ENCODE data around the gene MAB21L4. TPM values are rescaled to one million over a fixed set of nuclear protein-coding genes. Genes with fewer than 3 reads are reported as not detected.

MAB21L4 gene
- total and polyA plus RNA-seq, 11 donors: 0.10 to 0.75 TPM; not detected in 9

DNA sequence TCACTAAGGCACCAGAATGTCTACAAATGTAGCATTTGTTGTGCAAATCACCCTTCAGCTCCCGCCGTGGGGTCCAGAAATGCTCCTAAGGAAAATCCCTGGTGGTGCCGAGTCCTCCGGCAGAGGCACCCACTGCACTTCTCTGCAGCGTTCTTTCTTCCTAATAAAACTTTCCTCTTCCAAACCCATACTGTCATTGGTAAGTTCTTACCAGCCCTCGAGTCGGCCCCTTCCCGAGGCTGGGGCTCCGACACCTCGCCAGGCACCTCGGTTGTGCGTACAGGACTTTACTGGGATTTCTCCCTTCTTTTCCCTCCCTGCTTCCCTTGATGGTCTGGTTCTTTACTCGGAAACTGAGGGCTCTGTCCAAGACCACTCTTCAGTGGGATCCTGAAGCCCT is 37.6 kb downstream of the MAB21L4 start:
- 83 to 95% (median 90%) methylated on average over 13 of the region's 13 CpGs for WGBS, 4 donors
- H3K36me3 ChIP-seq: no peaks in the 10 kb centered on the region

DNA sequence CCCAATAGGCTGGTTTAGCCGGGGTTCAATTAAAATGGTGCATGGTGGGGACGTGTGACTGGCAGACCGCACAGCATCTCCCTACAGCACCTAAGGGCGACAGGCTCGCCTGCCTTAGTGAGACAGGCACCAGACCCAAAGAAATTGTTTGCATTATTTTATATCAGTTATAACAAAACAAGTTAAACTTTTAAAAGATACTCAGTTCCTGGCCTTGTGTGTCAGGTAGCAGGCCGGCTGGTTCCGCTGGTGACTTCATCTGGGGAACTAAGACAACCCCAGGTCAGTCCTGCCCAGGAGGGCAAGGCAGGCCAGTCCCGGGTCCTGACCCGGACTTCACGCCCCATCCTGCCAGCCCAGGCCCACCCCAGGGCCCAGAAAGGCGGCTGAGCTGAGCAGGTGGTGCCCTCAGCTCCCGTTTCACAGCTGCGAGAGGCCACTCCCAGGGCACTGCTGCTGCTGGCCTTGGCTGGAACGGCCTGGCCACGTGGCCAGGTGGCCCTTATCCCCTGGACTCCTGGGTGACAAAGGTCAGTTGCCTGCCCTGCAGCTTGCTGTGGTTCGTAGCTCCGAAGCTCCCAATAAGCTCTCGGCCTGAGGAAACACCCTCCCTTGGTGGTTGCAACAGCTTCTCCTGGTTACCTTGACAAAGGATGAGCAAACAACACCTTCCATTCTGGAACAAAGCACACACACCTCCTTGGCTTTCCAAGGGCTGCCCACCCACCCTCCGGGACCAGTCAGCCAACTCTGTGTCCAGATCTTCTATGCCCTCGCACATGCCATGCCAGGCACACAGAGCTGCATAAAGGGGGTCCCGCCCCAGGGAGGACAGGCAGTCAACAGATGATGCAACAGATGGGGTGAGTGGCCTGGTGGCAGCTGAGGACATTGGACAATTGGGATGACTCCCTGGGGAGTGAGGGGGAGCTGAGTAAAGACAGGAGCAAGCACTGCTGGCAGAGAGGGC is 38.6 kb downstream of the MAB21L4 start:
- no peak for DNase-seq
- intact Hi-C loops (cut with DNase I): loop anchor here in 5 of 10 donors (5.0 to 10.0 kb wide), 6 partner anchors 127 to 797 kb away; no protein-coding TSS in a partner anchor
- no peaks in the 10 kb centered on the region for H3K36me3 ChIP-seq
- no peak for ATAC-seq
- no peaks in the 10 kb centered on the region for H3K27me3 ChIP-seq
- no peaks in the 10 kb centered on the region for H3K4me1 ChIP-seq
- TF ChIP-seq, protein P1, sequence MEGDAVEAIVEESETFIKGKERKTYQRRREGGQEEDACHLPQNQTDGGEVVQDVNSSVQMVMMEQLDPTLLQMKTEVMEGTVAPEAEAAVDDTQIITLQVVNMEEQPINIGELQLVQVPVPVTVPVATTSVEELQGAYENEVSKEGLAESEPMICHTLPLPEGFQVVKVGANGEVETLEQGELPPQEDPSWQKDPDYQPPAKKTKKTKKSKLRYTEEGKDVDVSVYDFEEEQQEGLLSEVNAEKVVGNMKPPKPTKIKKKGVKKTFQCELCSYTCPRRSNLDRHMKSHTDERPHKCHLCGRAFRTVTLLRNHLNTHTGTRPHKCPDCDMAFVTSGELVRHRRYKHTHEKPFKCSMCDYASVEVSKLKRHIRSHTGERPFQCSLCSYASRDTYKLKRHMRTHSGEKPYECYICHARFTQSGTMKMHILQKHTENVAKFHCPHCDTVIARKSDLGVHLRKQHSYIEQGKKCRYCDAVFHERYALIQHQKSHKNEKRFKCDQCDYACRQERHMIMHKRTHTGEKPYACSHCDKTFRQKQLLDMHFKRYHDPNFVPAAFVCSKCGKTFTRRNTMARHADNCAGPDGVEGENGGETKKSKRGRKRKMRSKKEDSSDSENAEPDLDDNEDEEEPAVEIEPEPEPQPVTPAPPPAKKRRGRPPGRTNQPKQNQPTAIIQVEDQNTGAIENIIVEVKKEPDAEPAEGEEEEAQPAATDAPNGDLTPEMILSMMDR (IDR thresholded peaks at IDR 0.05): no peak
- TF ChIP-seq POLR2A (IDR thresholded peaks at IDR 0.05): no peak
- peaks cover 0 to 11% (median 0%) of the 10 kb centered on the region in 12 donors for H3K9me3 ChIP-seq
- H3K27ac ChIP-seq: no peak overlapping the region
- 82 to 88% (median 85%) methylated on average over 18 to 21 of the region's 21 CpGs for WGBS, 4 donors
- no peak overlapping the region for H3K4me3 ChIP-seq

More for the DNA sequence above, 37.6 kb downstream of the MAB21L4 start:
- Histone ChIP-seq H3K27me3 (no peaks in the 10 kb centered on the region), H3K27ac (no peak overlapping the region), H3K4me3 (no peak overlapping the region), H3K9me3 (peaks cover 0 to 11% (median 0%) of the 10 kb centered on the region in 12 donors), H3K4me1 (no peaks in the 10 kb centered on the region)
- DNase-seq (no peak), ATAC-seq (no peak)
- TF ChIP-seq, protein P1 (IDR thresholded peaks at IDR 0.05): no peak
- no peak for TF ChIP-seq POLR2A (IDR thresholded peaks at IDR 0.05)
- intact Hi-C loops (cut with DNase I): loop anchor here in 5 of 10 donors (5.0 to 10.0 kb wide), 6 partner anchors 126 to 796 kb away; no protein-coding TSS in a partner anchor

DNA sequence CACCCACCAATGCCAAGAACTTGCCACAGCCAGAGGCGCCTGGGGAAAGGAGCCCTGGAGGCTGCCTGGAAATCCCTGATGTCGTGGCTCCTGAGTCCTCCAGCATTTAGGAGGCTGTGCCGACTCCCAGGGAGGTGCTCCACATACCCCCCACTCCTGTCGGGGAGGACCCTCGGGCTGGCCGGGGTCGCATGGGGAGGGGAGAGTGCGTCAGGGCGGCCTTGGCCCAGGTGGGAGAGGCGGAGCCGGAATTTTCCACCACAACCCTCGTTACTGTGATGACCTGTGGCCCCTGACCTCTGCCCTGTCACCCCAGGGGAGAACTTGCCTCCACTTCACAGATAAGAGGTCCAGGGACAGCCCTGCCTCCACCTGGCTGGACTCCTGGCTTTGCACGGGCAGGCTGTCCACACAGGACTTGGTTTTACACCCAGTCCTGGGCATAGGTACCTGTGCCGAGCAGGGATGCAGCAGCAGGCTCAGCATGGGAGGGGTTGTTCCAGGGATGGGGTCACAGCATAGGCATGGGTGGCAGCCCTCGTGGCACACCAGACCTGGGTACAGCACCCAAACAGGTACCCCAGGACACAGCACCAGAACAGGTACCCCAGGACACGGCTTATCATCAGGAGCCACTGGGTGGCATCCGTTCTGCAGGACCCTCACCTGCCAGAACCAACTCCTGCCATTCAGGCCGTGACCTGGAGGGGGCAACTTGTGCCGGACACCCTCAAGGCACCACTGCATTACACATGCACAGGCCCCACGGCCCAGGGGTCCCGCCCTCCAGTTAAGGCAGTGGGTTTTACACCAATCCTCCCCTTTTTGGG is 39.6 kb downstream of the MAB21L4 start:
- WGBS, 4 donors: 71 to 78% (median 74%) methylated on average over 12 to 21 of the region's 21 CpGs
- ATAC-seq: no peak
- Histone ChIP-seq H3K9me3 (peaks cover 0 to 11% (median 0%) of the 10 kb centered on the region in 12 donors), H3K36me3 (no peaks in the 10 kb centered on the region), H3K4me1 (no peaks in the 10 kb centered on the region), H3K27ac (no peak overlapping the region), H3K4me3 (no peak overlapping the region), H3K27me3 (no peaks in the 10 kb centered on the region)
- TF ChIP-seq, protein P1 (IDR thresholded peaks at IDR 0.05): peak in 2 of 12 donors; percentile 16 to 27
- no peak for TF ChIP-seq POLR2A (IDR thresholded peaks at IDR 0.05)
- no peak for DNase-seq
- intact Hi-C loops (cut with DNase I): loop anchor here in 5 of 10 donors (5.0 to 10.0 kb wide), 6 partner anchors 128 to 798 kb away; no protein-coding TSS in a partner anchor
